OCI-LY7 (cell line): ENCODE data around the gene FTO.

Experiments used
- CTCF ChIP-seq: fragments of 200-600 bp; sonication (generic); conservative IDR thresholded peaks from 2 replicates; pipeline ENCODE4 v1.5.1; 2014; ENCODE audit warnings: mild to moderate bottlenecking, antibody characterized with exemption, low read length, moderate library complexity, mixed read lengths
- EZH2phosphoT487 ChIP-seq: fragments of 200-600 bp; sonication (generic); IDR thresholded peaks from 2 replicates; pipeline ENCODE4 v1.6.1; 2018; ENCODE audit warnings: low read depth, borderline replicate concordance, mild to moderate bottlenecking, mixed run types, antibody characterized with exemption, low read length, moderate library complexity, mixed read lengths

GRCh38 chr16:53893731-53894435 is 189.9 kb downstream of the FTO start:
- TF ChIP-seq CTCF, result no peak
- no peak for TF ChIP-seq EZH2phosphoT487
